Measurements from ENCODE around the gene DEFB121. TPM values are rescaled to one million over a fixed set of nuclear protein-coding genes. Genes with fewer than 3 reads are reported as not detected.
"Not testable (repeated sequence)": the region's sequence is repeated elsewhere in the genome, so short reads cannot be mapped to it uniquely, and the experiment has no call there.

DEFB121 gene
- total RNA-seq, 3 donors from 2014 or later = not detected

DNA sequence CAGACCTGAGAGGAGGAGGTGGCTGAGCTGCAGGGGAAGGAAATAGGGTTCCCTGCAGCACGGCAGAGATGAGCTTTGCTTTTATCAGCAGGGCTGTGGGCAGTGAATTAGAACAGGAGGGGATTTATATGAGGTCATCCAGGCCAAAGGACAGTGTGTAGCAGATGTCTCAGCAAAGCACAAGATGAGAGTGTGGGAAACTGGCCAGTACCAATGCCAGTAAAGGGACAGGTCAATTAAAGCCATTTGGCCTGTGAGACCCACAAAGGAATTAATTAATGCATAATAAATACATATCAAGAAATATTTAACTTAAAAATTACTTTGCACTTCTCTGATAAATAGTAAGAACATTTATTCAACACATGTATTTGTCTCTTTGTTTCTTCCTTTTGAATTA lies 15.5 kb downstream of the DEFB121 start, which contains the start of gene DEFB119:
DEFB119 (minus strand) TSS at position 101 of the 400 bp plus-strand sequence. CDS start 107 bp downstream, outside the sequence.
- peaks cover 3% of the 10 kb centered on the region for H3K9me3 ChIP-seq

DNA sequence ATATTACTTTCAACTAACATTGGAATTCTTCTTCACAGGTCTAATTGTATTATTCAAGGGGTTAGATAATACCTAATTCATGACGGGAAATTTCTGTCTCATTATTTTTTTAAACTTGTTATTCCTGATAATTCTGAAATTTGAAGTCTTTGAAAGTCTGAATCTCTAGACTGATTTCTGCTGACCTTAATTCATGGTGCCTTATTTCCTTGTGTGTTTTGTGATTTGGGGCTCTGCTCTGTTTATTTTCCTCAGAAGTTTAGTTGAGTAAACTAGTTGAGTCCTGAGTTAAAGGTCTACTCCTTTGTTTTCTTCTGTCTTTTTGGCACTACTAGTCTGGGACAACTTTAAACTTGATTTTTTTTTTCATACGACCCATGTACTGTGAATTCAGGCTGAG lies 31.7 kb downstream of the DEFB121 start:
- ATAC-seq = no peak
- no peaks in the 10 kb centered on the region for H3K4me1 ChIP-seq (ENCODE audit: low read depth)
- H3K9me3 ChIP-seq = peaks cover 21% of the 10 kb centered on the region
- no peaks in the 10 kb centered on the region for H3K36me3 ChIP-seq (ENCODE audit: low read depth)
- TF ChIP-seq, protein P1, sequence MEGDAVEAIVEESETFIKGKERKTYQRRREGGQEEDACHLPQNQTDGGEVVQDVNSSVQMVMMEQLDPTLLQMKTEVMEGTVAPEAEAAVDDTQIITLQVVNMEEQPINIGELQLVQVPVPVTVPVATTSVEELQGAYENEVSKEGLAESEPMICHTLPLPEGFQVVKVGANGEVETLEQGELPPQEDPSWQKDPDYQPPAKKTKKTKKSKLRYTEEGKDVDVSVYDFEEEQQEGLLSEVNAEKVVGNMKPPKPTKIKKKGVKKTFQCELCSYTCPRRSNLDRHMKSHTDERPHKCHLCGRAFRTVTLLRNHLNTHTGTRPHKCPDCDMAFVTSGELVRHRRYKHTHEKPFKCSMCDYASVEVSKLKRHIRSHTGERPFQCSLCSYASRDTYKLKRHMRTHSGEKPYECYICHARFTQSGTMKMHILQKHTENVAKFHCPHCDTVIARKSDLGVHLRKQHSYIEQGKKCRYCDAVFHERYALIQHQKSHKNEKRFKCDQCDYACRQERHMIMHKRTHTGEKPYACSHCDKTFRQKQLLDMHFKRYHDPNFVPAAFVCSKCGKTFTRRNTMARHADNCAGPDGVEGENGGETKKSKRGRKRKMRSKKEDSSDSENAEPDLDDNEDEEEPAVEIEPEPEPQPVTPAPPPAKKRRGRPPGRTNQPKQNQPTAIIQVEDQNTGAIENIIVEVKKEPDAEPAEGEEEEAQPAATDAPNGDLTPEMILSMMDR (IDR thresholded peaks at IDR 0.05) = no peak
- DNase-seq = no peak
- intact Hi-C loops (cut with DNase I, micrococcal nuclease) = no loop called here
- H3K4me3 ChIP-seq = no peak overlapping the region

More for the DNA sequence above, 15.5 kb downstream of the DEFB121 start, which contains the start of gene DEFB119:
- ATAC-seq (no peak), DNase-seq (no peak)
- H3K4me3 ChIP-seq = no peak within 1 kb of the TSS
- TF ChIP-seq, protein P1 (IDR thresholded peaks at IDR 0.05) = no peak
- no peaks in the 10 kb centered on the region for H3K36me3 ChIP-seq (ENCODE audit: low read depth)
- intact Hi-C loops (cut with DNase I, micrococcal nuclease) = no loop called here
- no peaks in the 10 kb centered on the region for H3K4me1 ChIP-seq (ENCODE audit: low read depth)

DNA sequence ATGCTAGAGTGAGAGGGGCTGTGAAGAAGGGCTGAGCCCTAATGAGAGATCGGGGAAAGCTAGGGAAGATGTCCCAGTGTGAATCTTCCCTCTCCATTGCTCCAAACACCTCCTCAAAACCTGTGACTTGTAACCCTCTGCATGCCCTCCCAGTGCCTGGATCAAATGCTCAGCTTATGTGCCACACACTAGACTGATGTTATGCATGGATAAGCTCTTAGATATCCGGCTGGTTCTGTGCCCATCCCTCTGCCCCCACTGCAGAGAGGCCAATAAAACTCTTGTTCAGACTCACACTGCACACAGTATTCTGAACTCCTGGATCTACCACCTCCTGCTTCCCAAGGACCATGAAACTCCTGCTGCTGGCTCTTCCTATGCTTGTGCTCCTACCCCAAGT lies 37.7 kb downstream of the DEFB121 start, which contains the start of gene DEFB118:
DEFB118 (plus strand) TSS at position 301 of the 400 bp plus-strand sequence; CDS start at position 351, 50 bp downstream.
- ATAC-seq = no peak
- Histone ChIP-seq H3K4me3 (no peak within 1 kb of the TSS), H3K36me3 (ENCODE audit: low read depth) (no peaks in the 10 kb centered on the region), H3K4me1 (ENCODE audit: low read depth) (no peaks in the 10 kb centered on the region), H3K9me3 (peaks cover 24% of the 10 kb centered on the region)
- intact Hi-C loops (cut with DNase I, micrococcal nuclease) = no loop called here
- TF ChIP-seq, protein P1 (IDR thresholded peaks at IDR 0.05) = no peak
- DNase-seq = no peak

DNA sequence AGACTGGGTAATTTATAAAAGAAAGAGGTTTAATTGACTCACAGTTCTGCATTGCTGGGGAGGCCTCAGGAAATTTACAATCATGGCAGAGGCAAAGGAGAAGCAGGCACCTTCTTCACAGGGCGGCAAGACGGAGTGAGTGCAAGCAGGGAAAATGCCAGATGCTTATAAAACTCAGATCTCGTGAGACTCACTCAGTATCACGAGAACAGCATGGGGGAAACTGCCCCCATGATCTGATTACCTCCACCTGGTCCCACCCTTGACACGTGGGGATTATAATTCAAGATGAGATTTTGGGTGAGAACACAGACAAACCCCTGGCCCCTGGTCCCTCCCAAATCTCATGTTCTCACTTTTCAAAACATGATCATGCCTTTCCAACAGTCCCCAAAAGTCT lies 41.7 kb downstream of the DEFB121 start:
- H3K4me3 ChIP-seq; H3K36me3 ChIP-seq (ENCODE audit: low read depth); ATAC-seq; H3K4me1 ChIP-seq (ENCODE audit: low read depth); intact Hi-C loops (cut with DNase I, micrococcal nuclease); DNase-seq: not testable (repeated sequence)
- H3K9me3 ChIP-seq = peaks cover 26% of the 10 kb centered on the region

DNA sequence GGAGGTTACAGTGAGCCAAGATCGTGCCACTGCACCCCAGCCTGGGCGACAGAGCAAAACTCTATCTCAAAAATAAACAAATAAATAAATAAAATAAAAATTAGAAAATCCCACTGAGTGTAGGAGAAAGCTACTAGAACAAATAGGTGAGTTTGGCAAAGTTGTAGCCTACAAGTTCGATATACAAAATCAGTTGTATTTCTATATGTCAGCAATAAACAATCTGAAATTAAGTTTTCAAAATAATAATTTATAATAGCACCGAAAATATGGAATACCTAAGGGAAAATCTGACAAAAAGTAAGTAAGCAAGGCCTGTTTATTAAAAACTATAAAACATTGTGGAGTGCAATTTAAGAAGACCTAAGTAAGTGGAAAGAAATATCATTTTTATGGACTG lies 42.7 kb downstream of the DEFB121 start:
- TF ChIP-seq, protein P1 (IDR thresholded peaks at IDR 0.05) = no peak
- DNase-seq = no peak
- intact Hi-C loops (cut with DNase I, micrococcal nuclease) = no loop called here
- Histone ChIP-seq H3K4me1 (ENCODE audit: low read depth) (no peaks in the 10 kb centered on the region), H3K9me3 (peaks cover 26% of the 10 kb centered on the region), H3K36me3 (ENCODE audit: low read depth) (no peaks in the 10 kb centered on the region), H3K4me3 (no peak overlapping the region)
- ATAC-seq = no peak

DNA sequence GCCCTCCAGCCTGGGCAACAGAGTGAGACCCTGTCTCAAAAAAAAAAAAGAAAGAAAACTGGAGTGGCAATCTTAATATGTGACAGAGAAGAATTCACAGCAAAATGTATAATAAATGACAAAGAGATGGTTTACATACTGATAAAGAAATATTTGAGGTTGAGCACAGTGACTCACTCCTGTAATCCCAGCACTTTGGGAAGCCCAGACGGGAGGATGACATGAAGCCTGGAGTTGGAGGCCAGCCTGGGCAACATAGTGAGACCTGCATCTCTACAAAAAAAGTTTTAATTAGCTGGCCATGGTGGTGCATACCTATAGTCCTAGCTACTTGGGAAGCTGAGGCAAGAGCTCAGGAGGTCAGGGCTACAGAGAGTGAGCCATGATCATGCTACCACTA lies 50.0 kb downstream of the DEFB121 start:
- no peak for DNase-seq
- H3K4me3 ChIP-seq = no peak overlapping the region
- no peaks in the 10 kb centered on the region for H3K4me1 ChIP-seq (ENCODE audit: low read depth)
- intact Hi-C loops (cut with DNase I, micrococcal nuclease) = no loop called here
- no peaks in the 10 kb centered on the region for H3K36me3 ChIP-seq (ENCODE audit: low read depth)
- peaks cover 23% of the 10 kb centered on the region for H3K9me3 ChIP-seq
- no peak for ATAC-seq
- TF ChIP-seq, protein P1 (IDR thresholded peaks at IDR 0.05) = no peak

Other genes starting within 250 kb of the DEFB121 start
- gene DEFB115, start 148.6 kb downstream of the DEFB121 start, total RNA-seq = not detected
- not detected for gene DEFB116, start 97.6 kb downstream of the DEFB121 start, total RNA-seq
- not detected for gene DEFB118, start 37.6 kb downstream of the DEFB121 start, total RNA-seq
- not detected for gene DEFB119, start 15.6 kb downstream of the DEFB121 start, total RNA-seq
- gene DEFB123, start 34.4 kb upstream of the DEFB121 start, total RNA-seq = not detected
- not detected for gene DEFB124, start 68.9 kb upstream of the DEFB121 start, total RNA-seq
- gene REM1, start 69.1 kb upstream of the DEFB121 start, total RNA-seq = 1 to 10 TPM in 2 of 3 donors, under 1 TPM in 1; 0.46 to 3.5 (median 1.2) TPM
- 100 to 1,000 TPM in 2 of 3 donors, 10 to 100 TPM in 1; 95.6 to 137 (median 109) TPM for gene HM13, start 108.2 kb upstream of the DEFB121 start, total RNA-seq
- 100 to 1,000 TPM; 172 to 414 (median 201) TPM for gene ID1, start 199.1 kb upstream of the DEFB121 start, total RNA-seq
- under 1 TPM; 0.63 to 0.90 (median 0.76) TPM for gene COX4I2, start 231.7 kb upstream of the DEFB121 start, total RNA-seq

Measured in mucosa of descending colon (tissue), 3 donors.